ENCODE results near the gene EXOSC1. TPM values are rescaled to one million over a fixed set of nuclear protein-coding genes. Genes with fewer than 3 reads are reported as not detected.

EXOSC1 gene
- total RNA-seq, 1 experiment from 2014 or later: 56.5 TPM

- POLR2A ChIA-PET: interaction anchor here (0.9 to 2.0 kb wide), 3 partner anchors 35 to 148 kb away, joined by 5 to 7 read pairs (median 5); partner anchors contain the start of gene ANKRD2
- Mint-ChIP-seq H3K4me1 (ENCODE audit: insufficient read depth, unreplicated experiment) (peaks cover 14% of the 10 kb centered on the region), H3K4me3 (ENCODE audit: unreplicated experiment) (no peak overlapping the region), H3K27ac (ENCODE audit: low read depth, unreplicated experiment) (no peak overlapping the region), H3K9me3 (ENCODE audit: unreplicated experiment) (no peaks in the 10 kb centered on the region), H3K27me3 (ENCODE audit: insufficient read depth, unreplicated experiment) (no peaks in the 10 kb centered on the region), H3K36me3 (ENCODE audit: insufficient read depth, unreplicated experiment) (peaks cover 98% of the 10 kb centered on the region)
- TF ChIP-seq, protein P1, sequence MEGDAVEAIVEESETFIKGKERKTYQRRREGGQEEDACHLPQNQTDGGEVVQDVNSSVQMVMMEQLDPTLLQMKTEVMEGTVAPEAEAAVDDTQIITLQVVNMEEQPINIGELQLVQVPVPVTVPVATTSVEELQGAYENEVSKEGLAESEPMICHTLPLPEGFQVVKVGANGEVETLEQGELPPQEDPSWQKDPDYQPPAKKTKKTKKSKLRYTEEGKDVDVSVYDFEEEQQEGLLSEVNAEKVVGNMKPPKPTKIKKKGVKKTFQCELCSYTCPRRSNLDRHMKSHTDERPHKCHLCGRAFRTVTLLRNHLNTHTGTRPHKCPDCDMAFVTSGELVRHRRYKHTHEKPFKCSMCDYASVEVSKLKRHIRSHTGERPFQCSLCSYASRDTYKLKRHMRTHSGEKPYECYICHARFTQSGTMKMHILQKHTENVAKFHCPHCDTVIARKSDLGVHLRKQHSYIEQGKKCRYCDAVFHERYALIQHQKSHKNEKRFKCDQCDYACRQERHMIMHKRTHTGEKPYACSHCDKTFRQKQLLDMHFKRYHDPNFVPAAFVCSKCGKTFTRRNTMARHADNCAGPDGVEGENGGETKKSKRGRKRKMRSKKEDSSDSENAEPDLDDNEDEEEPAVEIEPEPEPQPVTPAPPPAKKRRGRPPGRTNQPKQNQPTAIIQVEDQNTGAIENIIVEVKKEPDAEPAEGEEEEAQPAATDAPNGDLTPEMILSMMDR (IDR thresholded peaks at IDR 0.05; ENCODE audit: unreplicated experiment): no peak
- CTCF ChIA-PET: interaction anchor here (0.6 to 9.9 kb wide), 16 partner anchors 14 to 824 kb away, joined by 3 to 204 read pairs (median 4); partner anchors contain the start of genes ANKRD2 and HOGA1
- intact Hi-C loops (cut with micrococcal nuclease): loop anchor here (5.0 kb wide), 1 partner anchor 110 kb away; the partner anchor contains the start of gene ANKRD2
- DNase-seq (ENCODE audit: unreplicated experiment): no peak
- no TSS peak for BruUV-seq (replicated peaks)
Observed at GRCh38 chr10:97462309-97462708, 16.5 kb upstream of the EXOSC1 start.

- H3K27ac Mint-ChIP-seq (ENCODE audit: low read depth, unreplicated experiment): no peak overlapping the region
- peaks cover 95% of the 10 kb centered on the region for H3K36me3 Mint-ChIP-seq (ENCODE audit: insufficient read depth, unreplicated experiment)
- TF ChIP-seq, protein P1 (IDR thresholded peaks at IDR 0.05; ENCODE audit: unreplicated experiment): no peak
- ChIA-PET CTCF (interaction anchor here (0.6 to 9.9 kb wide), 6 partner anchors 49 to 299 kb away, joined by 3 to 204 read pairs (median 4); partner anchors contain the start of gene ANKRD2), POLR2A (interaction anchor here (1.0 to 2.0 kb wide), 5 partner anchors 13 to 112 kb away, joined by 3 to 7 read pairs (median 3); partner anchors contain the start of gene ANKRD2)
- no TSS peak for BruUV-seq (replicated peaks)
- no peak overlapping the region for H3K4me3 Mint-ChIP-seq (ENCODE audit: unreplicated experiment)
- intact Hi-C loops (cut with micrococcal nuclease): loop anchor here (5.0 kb wide), 1 partner anchor 112 kb away; the partner anchor contains the start of gene ANKRD2
- H3K27me3 Mint-ChIP-seq (ENCODE audit: insufficient read depth, unreplicated experiment): no peaks in the 10 kb centered on the region
- no peak for DNase-seq (ENCODE audit: unreplicated experiment)
- no peaks in the 10 kb centered on the region for H3K9me3 Mint-ChIP-seq (ENCODE audit: unreplicated experiment)
- peaks cover 10% of the 10 kb centered on the region for H3K4me1 Mint-ChIP-seq (ENCODE audit: insufficient read depth, unreplicated experiment)
Observed at GRCh38 chr10:97459933-97460332, 14.1 kb upstream of the EXOSC1 start.

- H3K4me3 Mint-ChIP-seq (ENCODE audit: unreplicated experiment): no peak overlapping the region
- peaks cover 8% of the 10 kb centered on the region for H3K4me1 Mint-ChIP-seq (ENCODE audit: insufficient read depth, unreplicated experiment)
- DNase-seq (ENCODE audit: unreplicated experiment): no peak
- intact Hi-C loops (cut with micrococcal nuclease): no loop called here
- no peaks in the 10 kb centered on the region for H3K9me3 Mint-ChIP-seq (ENCODE audit: unreplicated experiment)
- peaks cover 93% of the 10 kb centered on the region for H3K36me3 Mint-ChIP-seq (ENCODE audit: insufficient read depth, unreplicated experiment)
- no peaks in the 10 kb centered on the region for H3K27me3 Mint-ChIP-seq (ENCODE audit: insufficient read depth, unreplicated experiment)
- H3K27ac Mint-ChIP-seq (ENCODE audit: low read depth, unreplicated experiment): no peak overlapping the region
- no TSS peak for BruUV-seq (replicated peaks)
- TF ChIP-seq, protein P1 (IDR thresholded peaks at IDR 0.05; ENCODE audit: unreplicated experiment): no peak
- ChIA-PET CTCF (interaction anchor here (1.1 to 9.9 kb wide), 3 partner anchors 107 to 154 kb away, joined by 3 to 204 read pairs (median 5); partner anchors contain the start of gene ANKRD2), POLR2A (interaction anchor here (0.7 to 2.0 kb wide), 5 partner anchors 12 to 196 kb away, joined by 3 to 7 read pairs (median 3); partner anchors contain the start of gene ANKRD2)
Observed at GRCh38 chr10:97459111-97459510, 13.3 kb upstream of the EXOSC1 start.

- CTCF ChIA-PET: interaction anchor here (0.6 to 2.0 kb wide), 5 partner anchors 10 to 156 kb away, joined by 3 to 13 read pairs (median 7); no protein-coding TSS in a partner anchor
- Mint-ChIP-seq H3K4me3 (ENCODE audit: unreplicated experiment) (no peak overlapping the region), H3K4me1 (ENCODE audit: insufficient read depth, unreplicated experiment) (no peaks in the 10 kb centered on the region), H3K27me3 (ENCODE audit: insufficient read depth, unreplicated experiment) (no peaks in the 10 kb centered on the region), H3K27ac (ENCODE audit: low read depth, unreplicated experiment) (no peak overlapping the region), H3K36me3 (ENCODE audit: insufficient read depth, unreplicated experiment) (peaks cover 90% of the 10 kb centered on the region), H3K9me3 (ENCODE audit: unreplicated experiment) (no peaks in the 10 kb centered on the region)
- intact Hi-C loops (cut with micrococcal nuclease): no loop called here
- TF ChIP-seq, protein P1 (IDR thresholded peaks at IDR 0.05; ENCODE audit: unreplicated experiment): no peak
- POLR2A ChIA-PET: interaction anchor here (0.9 to 2.0 kb wide), 4 partner anchors 9 to 185 kb away, joined by 3 to 6 read pairs (median 4); no protein-coding TSS in a partner anchor
- DNase-seq (ENCODE audit: unreplicated experiment): no peak
- BruUV-seq (replicated peaks): no TSS peak
Observed at GRCh38 chr10:97456686-97457065, 10.9 kb upstream of the EXOSC1 start.
